K562 (cell line): ENCODE measurements around the gene CFAP54.

ENCODE experiments used
- CHCHD3 ChIP-seq: fragments of 250-450 bp; sonication (Bioruptor Pico); IDR thresholded peaks from 2 replicates; pipeline ENCODE4 v2.1.2; 2022; ENCODE audit warnings: mild to moderate bottlenecking
- FOS ChIP-seq: IDR thresholded peaks from 3 replicates; pipeline ENCODE4 v1.6.1; 2011; ENCODE audit not compliant: insufficient read length; ENCODE audit errors: extremely low read depth
- GABPA ChIP-seq: fragments of 200-800 bp; sonication (Bioruptor generic); conservative IDR thresholded peaks from 2 replicates; pipeline ENCODE4 v1.6.1; 2016; ENCODE audit warnings: low read depth, missing genetic modification characterization, missing compliant biosample characterization
- JUN ChIP-seq, 2 experiments: sonication (generic) in 1 of 2; formaldehyde crosslinking in 1 of 2; IDR thresholded peaks; 2 replicates each; pipeline versions ENCODE4 v1.6.1 to v1.8.0; 2012 to 2022; ENCODE audit warnings: borderline replicate concordance in 2 of 2, mild to moderate bottlenecking in 2 of 2, improper control_type of control experiment in 1 of 2, low read depth in 1 of 2, low read length in 1 of 2, missing genetic modification reagents in 1 of 2
- MAFG ChIP-seq: fragments of 450-650 bp; conservative IDR thresholded peaks from 2 replicates; pipeline ENCODE4 v1.6.1; 2016; ENCODE audit warnings: missing genetic modification characterization, missing compliant biosample characterization
- RAD21 ChIP-seq, 2 experiments: fragments of 250-450 bp in 1 of 2; fragments of 450-650 bp in 1 of 2; sonication (Bioruptor Pico) in 1 of 2; formaldehyde crosslinking in 1 of 2; IDR thresholded peaks in 1 of 2; conservative IDR thresholded peaks in 1 of 2; 2 replicates each; pipeline versions ENCODE4 v1.4.0 to v1.8.0; 2020 to 2022; ENCODE audit warnings: mild to moderate bottlenecking in 2 of 2, moderate library complexity in 1 of 2
- ZNF143 ChIP-seq: sonication (generic); formaldehyde crosslinking; IDR thresholded peaks from 2 replicates; pipeline ENCODE4 v1.9.0; 2022; ENCODE audit warnings: mild to moderate bottlenecking, missing genetic modification reagents
- ZNF197 ChIP-seq: fragments of 200-800 bp; sonication (Bioruptor generic); IDR thresholded peaks from 2 replicates; pipeline ENCODE4 v1.6.1; 2016; ENCODE audit warnings: low read depth, missing genetic modification characterization, missing compliant biosample characterization
- ZNF239 ChIP-seq: fragments of 250-450 bp; sonication (Bioruptor Pico); IDR thresholded peaks from 2 replicates; pipeline ENCODE4 v1.4.0; 2020; ENCODE audit warnings: mild to moderate bottlenecking
- ZNF561 ChIP-seq: fragments of 450-650 bp; formaldehyde crosslinking; conservative IDR thresholded peaks from 2 replicates; pipeline ENCODE4 v1.4.0; 2020; ENCODE audit warnings: mild to moderate bottlenecking, moderate library complexity
- TF ChIP-seq, protein P1 (sequence below), 3 experiments: IDR thresholded peaks in 2 of 3; conservative IDR thresholded peaks in 1 of 3; 2 replicates each; pipeline ENCODE4 v1.5.1; 2011 to 2012; ENCODE audit warnings: low read length in 3 of 3, mild to moderate bottlenecking in 3 of 3, control low read depth in 2 of 3, improper control_type of control experiment in 1 of 3, inconsistent platforms in 1 of 3, low read depth in 1 of 3, mixed read lengths in 1 of 3, moderate library complexity in 1 of 3; ENCODE audit not compliant: insufficient read depth in 2 of 3
- TF ChIP-seq, protein P2 (sequence below): fragments of 250-450 bp; sonication (Bioruptor Pico); IDR thresholded peaks from 2 replicates; pipeline ENCODE4 v1.4.0; 2020; ENCODE audit warnings: mild to moderate bottlenecking
- TF ChIP-seq, protein P3 (sequence below): fragments of 450-650 bp; IDR thresholded peaks from 2 replicates; pipeline ENCODE4 v1.6.1; 2018; ENCODE audit warnings: mild to moderate bottlenecking, low read depth; ENCODE audit not compliant: partially characterized antibody
- TF ChIP-seq, protein P4 (sequence below): fragments of 150-350 bp; IDR thresholded peaks from 2 replicates; pipeline ENCODE4 v1.6.1; 2014; ENCODE audit warnings: low read depth, mild to moderate bottlenecking, low read length, borderline replicate concordance

DNA sequence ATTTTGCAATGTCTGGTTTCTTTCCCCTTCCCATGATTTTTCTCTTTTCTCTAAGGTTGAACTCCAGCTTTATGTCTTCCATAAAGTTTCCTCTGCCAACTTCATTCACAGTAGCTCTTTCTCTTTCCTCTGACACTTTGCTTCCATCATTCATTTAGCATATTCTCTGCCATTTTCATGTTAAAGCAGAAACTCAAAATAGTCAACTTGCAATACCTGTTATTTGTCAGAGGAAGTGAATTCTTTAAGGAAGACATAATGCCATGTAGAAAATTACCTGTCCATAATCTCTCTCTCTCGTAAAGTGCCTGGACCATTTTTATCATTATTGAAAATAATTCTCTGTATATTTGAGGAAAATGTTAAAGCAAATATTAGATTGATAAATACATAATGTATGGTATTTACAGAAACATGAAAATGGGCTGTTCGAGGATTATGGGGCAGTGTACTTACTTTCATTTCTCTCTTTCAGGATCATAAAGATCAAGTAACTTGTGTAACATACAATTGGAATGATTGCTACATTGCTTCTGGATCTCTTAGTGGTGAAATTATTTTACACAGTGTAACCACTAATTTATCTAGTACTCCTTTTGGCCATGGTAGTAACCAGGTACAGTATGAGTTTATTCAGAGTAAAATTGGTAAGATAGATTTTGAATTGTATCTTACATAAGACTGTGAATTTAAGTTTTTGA lies 430.3 kb downstream of the CFAP54 start:
- TF ChIP-seq FOS = no peak
- TF ChIP-seq, protein P1, sequence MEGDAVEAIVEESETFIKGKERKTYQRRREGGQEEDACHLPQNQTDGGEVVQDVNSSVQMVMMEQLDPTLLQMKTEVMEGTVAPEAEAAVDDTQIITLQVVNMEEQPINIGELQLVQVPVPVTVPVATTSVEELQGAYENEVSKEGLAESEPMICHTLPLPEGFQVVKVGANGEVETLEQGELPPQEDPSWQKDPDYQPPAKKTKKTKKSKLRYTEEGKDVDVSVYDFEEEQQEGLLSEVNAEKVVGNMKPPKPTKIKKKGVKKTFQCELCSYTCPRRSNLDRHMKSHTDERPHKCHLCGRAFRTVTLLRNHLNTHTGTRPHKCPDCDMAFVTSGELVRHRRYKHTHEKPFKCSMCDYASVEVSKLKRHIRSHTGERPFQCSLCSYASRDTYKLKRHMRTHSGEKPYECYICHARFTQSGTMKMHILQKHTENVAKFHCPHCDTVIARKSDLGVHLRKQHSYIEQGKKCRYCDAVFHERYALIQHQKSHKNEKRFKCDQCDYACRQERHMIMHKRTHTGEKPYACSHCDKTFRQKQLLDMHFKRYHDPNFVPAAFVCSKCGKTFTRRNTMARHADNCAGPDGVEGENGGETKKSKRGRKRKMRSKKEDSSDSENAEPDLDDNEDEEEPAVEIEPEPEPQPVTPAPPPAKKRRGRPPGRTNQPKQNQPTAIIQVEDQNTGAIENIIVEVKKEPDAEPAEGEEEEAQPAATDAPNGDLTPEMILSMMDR (IDR thresholded peaks at IDR 0.05 in 2 of 3, conservative IDR thresholded peaks at IDR 0.05 in 1 of 3; ENCODE audit: insufficient read depth in 2 of 3, low read depth in 1 of 3, low read length in 3 of 3) = no peak
- TF ChIP-seq ZNF561 (CRISPR knock-in tag) = no peak
- no peak for TF ChIP-seq MAFG
- no peak for TF ChIP-seq ZNF197 (CRISPR knock-in tag)
- TF ChIP-seq GABPA = no peak
- TF ChIP-seq, protein P2, sequence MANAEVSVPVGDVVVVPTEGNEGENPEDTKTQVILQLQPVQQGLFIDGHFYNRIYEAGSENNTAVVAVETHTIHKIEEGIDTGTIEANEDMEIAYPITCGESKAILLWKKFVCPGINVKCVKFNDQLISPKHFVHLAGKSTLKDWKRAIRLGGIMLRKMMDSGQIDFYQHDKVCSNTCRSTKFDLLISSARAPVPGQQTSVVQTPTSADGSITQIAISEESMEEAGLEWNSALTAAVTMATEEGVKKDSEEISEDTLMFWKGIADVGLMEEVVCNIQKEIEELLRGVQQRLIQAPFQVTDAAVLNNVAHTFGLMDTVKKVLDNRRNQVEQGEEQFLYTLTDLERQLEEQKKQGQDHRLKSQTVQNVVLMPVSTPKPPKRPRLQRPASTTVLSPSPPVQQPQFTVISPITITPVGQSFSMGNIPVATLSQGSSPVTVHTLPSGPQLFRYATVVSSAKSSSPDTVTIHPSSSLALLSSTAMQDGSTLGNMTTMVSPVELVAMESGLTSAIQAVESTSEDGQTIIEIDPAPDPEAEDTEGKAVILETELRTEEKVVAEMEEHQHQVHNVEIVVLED (CRISPR knock-in tag) = no peak
- TF ChIP-seq, protein P3, sequence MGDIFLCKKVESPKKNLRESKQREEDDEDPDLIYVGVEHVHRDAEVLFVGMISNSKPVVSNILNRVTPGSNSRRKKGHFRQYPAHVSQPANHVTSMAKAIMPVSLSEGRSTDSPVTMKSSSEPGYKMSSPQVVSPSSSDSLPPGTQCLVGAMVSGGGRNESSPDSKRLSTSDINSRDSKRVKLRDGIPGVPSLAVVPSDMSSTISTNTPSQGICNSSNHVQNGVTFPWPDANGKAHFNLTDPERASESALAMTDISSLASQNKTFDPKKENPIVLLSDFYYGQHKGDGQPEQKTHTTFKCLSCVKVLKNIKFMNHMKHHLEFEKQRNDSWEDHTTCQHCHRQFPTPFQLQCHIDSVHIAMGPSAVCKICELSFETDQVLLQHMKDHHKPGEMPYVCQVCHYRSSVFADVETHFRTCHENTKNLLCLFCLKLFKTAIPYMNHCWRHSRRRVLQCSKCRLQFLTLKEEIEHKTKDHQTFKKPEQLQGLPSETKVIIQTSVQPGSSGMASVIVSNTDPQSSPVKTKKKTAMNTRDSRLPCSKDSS = no peak
- no peak for TF ChIP-seq ZNF239 (CRISPR knock-in tag)
- no peak for TF ChIP-seq CHCHD3 (CRISPR knock-in tag)
- TF ChIP-seq ZNF143 (CRISPR knock-in tag) = no peak
- TF ChIP-seq RAD21 (CRISPR knock-in tag; conservative IDR thresholded peaks at IDR 0.05 in 1 of 2, IDR thresholded peaks at IDR 0.05 in 1 of 2) = no peak
- TF ChIP-seq, protein P4, sequence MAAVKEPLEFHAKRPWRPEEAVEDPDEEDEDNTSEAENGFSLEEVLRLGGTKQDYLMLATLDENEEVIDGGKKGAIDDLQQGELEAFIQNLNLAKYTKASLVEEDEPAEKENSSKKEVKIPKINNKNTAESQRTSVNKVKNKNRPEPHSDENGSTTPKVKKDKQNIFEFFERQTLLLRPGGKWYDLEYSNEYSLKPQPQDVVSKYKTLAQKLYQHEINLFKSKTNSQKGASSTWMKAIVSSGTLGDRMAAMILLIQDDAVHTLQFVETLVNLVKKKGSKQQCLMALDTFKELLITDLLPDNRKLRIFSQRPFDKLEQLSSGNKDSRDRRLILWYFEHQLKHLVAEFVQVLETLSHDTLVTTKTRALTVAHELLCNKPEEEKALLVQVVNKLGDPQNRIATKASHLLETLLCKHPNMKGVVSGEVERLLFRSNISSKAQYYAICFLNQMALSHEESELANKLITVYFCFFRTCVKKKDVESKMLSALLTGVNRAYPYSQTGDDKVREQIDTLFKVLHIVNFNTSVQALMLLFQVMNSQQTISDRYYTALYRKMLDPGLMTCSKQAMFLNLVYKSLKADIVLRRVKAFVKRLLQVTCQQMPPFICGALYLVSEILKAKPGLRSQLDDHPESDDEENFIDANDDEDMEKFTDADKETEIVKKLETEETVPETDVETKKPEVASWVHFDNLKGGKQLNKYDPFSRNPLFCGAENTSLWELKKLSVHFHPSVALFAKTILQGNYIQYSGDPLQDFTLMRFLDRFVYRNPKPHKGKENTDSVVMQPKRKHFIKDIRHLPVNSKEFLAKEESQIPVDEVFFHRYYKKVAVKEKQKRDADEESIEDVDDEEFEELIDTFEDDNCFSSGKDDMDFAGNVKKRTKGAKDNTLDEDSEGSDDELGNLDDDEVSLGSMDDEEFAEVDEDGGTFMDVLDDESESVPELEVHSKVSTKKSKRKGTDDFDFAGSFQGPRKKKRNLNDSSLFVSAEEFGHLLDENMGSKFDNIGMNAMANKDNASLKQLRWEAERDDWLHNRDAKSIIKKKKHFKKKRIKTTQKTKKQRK = no peak
- TF ChIP-seq JUN (IDR thresholded peaks at IDR 0.05; ENCODE audit: borderline replicate concordance, low read depth, low read length) = no peak
- TF ChIP-seq JUN (CRISPR knock-in tag; IDR thresholded peaks at IDR 0.05; ENCODE audit: borderline replicate concordance) = no peak
